NCI-H2171 treated with DMSO at 0.1 percent for 48 hours (cell line): ENCODE measurements around the gene GNPDA2.
A peak's percentile ranks its signal among the peaks of the same experiment; 100 is the strongest.
"Not testable (repeated sequence)": the region's sequence is repeated elsewhere in the genome, so short reads cannot be mapped to it uniquely, and the experiment has no call there.

Source experiments
- DNase-seq: peaks from one replicate; lab custom pipeline; 2025; lab: John Stamatoyannopoulos, UW

Gene GNPDA2

GRCh38 chr4:44726038-44726871 is at the start of gene GNPDA2:
GNPDA2 (minus strand) TSS chr4:44726556; CDS start chr4:44722207, 4,349 bp downstream.
- DNase-seq, result peak; percentile 78

- DNase-seq, result no peak
These were observed 46.0 kb upstream of the GNPDA2 start for GRCh38 chr4:44772340-44772739.

- no peak for DNase-seq
These were observed 45.4 kb upstream of the GNPDA2 start for GRCh38 chr4:44771789-44772188.

- DNase-seq, result no peak
These were observed 40.1 kb upstream of the GNPDA2 start for GRCh38 chr4:44766453-44766852.

- no peak for DNase-seq
These were observed 38.8 kb upstream of the GNPDA2 start for GRCh38 chr4:44765116-44765515.

GRCh38 chr4:44761306-44761705 is 35.0 kb upstream of the GNPDA2 start:
- no peak for DNase-seq

- DNase-seq, result peak; percentile 28
These were observed 34.0 kb upstream of the GNPDA2 start for GRCh38 chr4:44760142-44760898.

GRCh38 chr4:44756559-44756958 is 30.2 kb upstream of the GNPDA2 start:
- DNase-seq, result no peak

GRCh38 chr4:44740201-44740600 is 13.8 kb upstream of the GNPDA2 start:
- DNase-seq, result no peak

- DNase-seq, result no peak
These were observed 12.3 kb upstream of the GNPDA2 start for GRCh38 chr4:44738615-44739014.

GRCh38 chr4:44736900-44737299 is 10.5 kb upstream of the GNPDA2 start:
- DNase-seq, result no peak

GRCh38 chr4:44728694-44729093 is 2.3 kb upstream of the GNPDA2 start:
- DNase-seq, result not testable (repeated sequence)

- DNase-seq, result no peak
These were observed 1.1 kb upstream of the GNPDA2 start for GRCh38 chr4:44727471-44727870.

GRCh38 chr4:44725726-44726037 is 674 bp downstream of the GNPDA2 start:
- DNase-seq, result peak; percentile 32

GRCh38 chr4:44725166-44725565 is 1.2 kb downstream of the GNPDA2 start:
- DNase-seq, result no peak

GRCh38 chr4:44722001-44722400 is 4.4 kb downstream of the GNPDA2 start:
- no peak for DNase-seq

- DNase-seq, result no peak
These were observed 6.0 kb downstream of the GNPDA2 start for GRCh38 chr4:44720371-44720770.

GRCh38 chr4:44716597-44716996 is 9.8 kb downstream of the GNPDA2 start:
- no peak for DNase-seq

- DNase-seq, result no peak
These were observed 13.2 kb downstream of the GNPDA2 start for GRCh38 chr4:44713125-44713524.

GRCh38 chr4:44704673-44705072 is 21.7 kb downstream of the GNPDA2 start:
- DNase-seq, result no peak

- DNase-seq, result no peak
These were observed 25.3 kb downstream of the GNPDA2 start for GRCh38 chr4:44701037-44701436.

GRCh38 chr4:44700427-44700826 is 25.9 kb downstream of the GNPDA2 start:
- DNase-seq, result no peak

- DNase-seq, result no peak
These were observed 41.7 kb downstream of the GNPDA2 start for GRCh38 chr4:44684648-44685047.
